Activated CD4-positive, alpha-beta T cell treated with anti-CD3 and anti-CD28 coated beads, Interleukin-2, amount 10 ng/mL, durations not matched to agents 24 days and 14 days (primary cell): ENCODE measurements around the gene AMBRA1. TPM values are rescaled to one million over a fixed set of nuclear protein-coding genes. Genes with fewer than 3 reads are reported as not detected.

Experiments
- DNase-seq: peaks from one replicate; pipeline ENCODE4 v3.0.0; 2022
- H3K27ac Mint-ChIP-seq: one replicate; pipeline ENCODE4 v1.8.0; 2022; ENCODE audit warnings: mild to moderate bottlenecking, mixed read lengths
- H3K27me3 Mint-ChIP-seq: one replicate; pipeline ENCODE4 v1.8.0; 2022; ENCODE audit warnings: mixed read lengths
- H3K36me3 Mint-ChIP-seq: one replicate; pipeline ENCODE4 v1.8.0; 2022; ENCODE audit warnings: low read depth, mild to moderate bottlenecking, mixed read lengths
- H3K4me1 Mint-ChIP-seq: one replicate; pipeline ENCODE4 v1.8.0; 2021; ENCODE audit warnings: mixed read lengths
- H3K4me3 Mint-ChIP-seq: one replicate; pipeline ENCODE4 v1.8.0; 2022; ENCODE audit warnings: mild to moderate bottlenecking, moderate library complexity, mixed read lengths
- H3K9me3 Mint-ChIP-seq: one replicate; pipeline ENCODE4 v1.8.0; 2021; ENCODE audit warnings: mixed read lengths
- intact Hi-C: fragments of 100-400 bp; cut with micrococcal nuclease; formaldehyde crosslinking; loops from one replicate; pipeline ENCODE4 v1.15.1; 2023
- total RNA-seq: library from RNA; stranded (reverse); gene quantifications from 2 replicates; pipeline ENCODE4 v1.2.3, GENCODE V29; 2022

The AMBRA1 gene
- total RNA-seq, 1 donor from 2014 or later: 27.7 TPM

DNA sequence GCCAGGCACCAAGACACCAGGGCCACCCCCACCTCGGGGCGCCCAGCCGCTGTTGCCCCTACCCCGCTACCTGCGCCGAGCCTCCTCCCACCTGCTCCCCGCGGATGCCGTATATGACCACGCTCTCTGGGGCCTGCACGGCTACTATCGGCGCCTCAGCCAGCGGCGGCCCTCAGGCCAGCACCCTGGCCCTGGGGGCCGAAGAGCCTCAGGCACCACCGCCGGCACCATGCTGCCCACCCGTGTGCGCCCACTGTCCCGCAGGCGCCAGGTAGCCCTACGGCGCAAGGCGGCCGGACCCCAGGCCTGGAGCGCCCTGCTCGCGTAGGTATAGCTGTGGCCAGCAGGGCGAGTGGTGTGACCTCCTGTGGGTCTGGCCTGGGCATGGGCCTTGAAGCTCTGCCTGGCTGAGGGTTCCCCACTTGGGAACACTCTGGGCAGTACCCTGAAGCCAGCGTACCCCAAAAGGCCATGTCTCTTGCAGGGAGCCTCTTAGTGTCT lies 227.1 kb downstream of the AMBRA1 start:
- Mint-ChIP-seq H3K4me3 (no peak overlapping the region), H3K27ac (no peak overlapping the region), H3K36me3 (peaks cover 27% of the 10 kb centered on the region), H3K9me3 (no peaks in the 10 kb centered on the region), H3K4me1 (peaks cover 20% of the 10 kb centered on the region), H3K27me3 (no peaks in the 10 kb centered on the region)
- intact Hi-C loops: loop anchor here (1.0 to 5.0 kb wide), 2 partner anchors 14 to 129 kb away; no protein-coding TSS in a partner anchor
- DNase-seq: no peak

DNA sequence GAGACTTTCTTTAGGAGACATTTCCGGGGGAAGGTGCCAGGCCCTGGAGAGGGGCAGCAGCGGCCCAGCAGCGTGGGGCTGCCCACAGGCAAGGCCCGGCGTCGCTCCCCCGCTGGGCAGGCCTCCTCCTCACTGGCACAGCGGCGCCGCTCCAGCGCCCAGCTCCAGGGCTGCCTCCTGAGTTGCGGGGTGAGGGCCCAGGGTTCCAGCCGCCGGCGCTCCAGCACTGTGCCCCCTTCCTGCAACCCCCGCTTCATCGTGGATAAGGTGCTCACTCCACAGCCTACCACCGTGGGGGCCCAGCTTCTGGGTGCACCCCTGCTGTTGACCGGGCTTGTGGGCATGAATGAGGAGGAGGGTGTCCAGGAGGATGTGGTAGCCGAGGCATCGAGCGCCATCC lies 227.6 kb downstream of the AMBRA1 start:
- no peak overlapping the region for H3K27ac Mint-ChIP-seq
- H3K27me3 Mint-ChIP-seq: no peaks in the 10 kb centered on the region
- no peaks in the 10 kb centered on the region for H3K9me3 Mint-ChIP-seq
- peaks cover 25% of the 10 kb centered on the region for H3K36me3 Mint-ChIP-seq
- H3K4me3 Mint-ChIP-seq: no peak overlapping the region
- peaks cover 22% of the 10 kb centered on the region for H3K4me1 Mint-ChIP-seq
- no peak for DNase-seq
- intact Hi-C loops: loop anchor here (5.0 kb wide), 1 partner anchor 129 kb away; no protein-coding TSS in a partner anchor

DNA sequence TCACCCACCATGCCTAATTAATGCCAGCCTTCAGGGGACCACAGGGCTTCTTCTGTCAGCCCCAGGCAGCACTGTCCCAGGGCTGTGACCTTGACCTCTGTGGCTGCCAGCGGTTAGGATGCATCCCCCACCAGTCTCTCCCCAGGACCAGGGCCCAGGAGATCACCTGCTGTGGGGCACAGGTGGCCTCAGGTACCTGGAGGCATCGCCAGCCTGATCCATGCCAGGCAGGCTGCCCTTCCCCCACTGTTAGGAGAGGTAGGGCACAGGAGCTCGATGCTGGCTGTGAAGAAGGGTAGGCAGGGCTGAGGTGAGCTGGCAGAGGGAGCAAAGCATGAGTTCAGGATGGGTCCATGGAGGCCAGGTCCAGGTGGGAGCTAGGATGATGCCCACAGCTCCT lies 229.0 kb downstream of the AMBRA1 start:
- Mint-ChIP-seq H3K4me3 (no peak overlapping the region), H3K27me3 (no peaks in the 10 kb centered on the region), H3K9me3 (no peaks in the 10 kb centered on the region), H3K4me1 (peaks cover 30% of the 10 kb centered on the region), H3K36me3 (peaks cover 18% of the 10 kb centered on the region), H3K27ac (peak overlapping the region; percentile 4)
- no peak for DNase-seq
- intact Hi-C loops: loop anchor here (5.0 kb wide), 1 partner anchor 127 kb away; no protein-coding TSS in a partner anchor

DNA sequence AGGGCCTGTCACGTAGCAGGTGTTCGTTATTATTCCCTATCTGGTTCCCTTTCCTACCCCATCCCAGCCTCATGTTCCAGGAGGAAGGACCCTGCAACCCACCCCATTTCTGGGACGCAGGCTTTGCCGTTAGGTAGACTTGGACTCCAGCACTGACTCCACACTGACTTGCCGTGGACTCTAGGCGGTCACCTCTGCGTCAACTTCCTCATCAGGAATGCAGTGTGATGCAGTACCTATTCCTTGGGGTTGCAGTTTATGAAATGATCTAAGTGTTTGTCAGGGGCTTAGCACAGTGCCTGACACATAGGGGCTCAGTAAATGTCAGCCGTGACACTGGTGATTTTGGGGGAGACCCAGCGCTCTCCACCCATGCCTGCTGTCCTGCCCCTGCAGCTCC lies 229.8 kb downstream of the AMBRA1 start:
- no peak for DNase-seq
- intact Hi-C loops: no loop called here
- peaks cover 12% of the 10 kb centered on the region for H3K36me3 Mint-ChIP-seq
- no peaks in the 10 kb centered on the region for H3K27me3 Mint-ChIP-seq
- H3K4me3 Mint-ChIP-seq: no peak overlapping the region
- peaks cover 29% of the 10 kb centered on the region for H3K4me1 Mint-ChIP-seq
- no peaks in the 10 kb centered on the region for H3K9me3 Mint-ChIP-seq
- H3K27ac Mint-ChIP-seq: no peak overlapping the region

DNA sequence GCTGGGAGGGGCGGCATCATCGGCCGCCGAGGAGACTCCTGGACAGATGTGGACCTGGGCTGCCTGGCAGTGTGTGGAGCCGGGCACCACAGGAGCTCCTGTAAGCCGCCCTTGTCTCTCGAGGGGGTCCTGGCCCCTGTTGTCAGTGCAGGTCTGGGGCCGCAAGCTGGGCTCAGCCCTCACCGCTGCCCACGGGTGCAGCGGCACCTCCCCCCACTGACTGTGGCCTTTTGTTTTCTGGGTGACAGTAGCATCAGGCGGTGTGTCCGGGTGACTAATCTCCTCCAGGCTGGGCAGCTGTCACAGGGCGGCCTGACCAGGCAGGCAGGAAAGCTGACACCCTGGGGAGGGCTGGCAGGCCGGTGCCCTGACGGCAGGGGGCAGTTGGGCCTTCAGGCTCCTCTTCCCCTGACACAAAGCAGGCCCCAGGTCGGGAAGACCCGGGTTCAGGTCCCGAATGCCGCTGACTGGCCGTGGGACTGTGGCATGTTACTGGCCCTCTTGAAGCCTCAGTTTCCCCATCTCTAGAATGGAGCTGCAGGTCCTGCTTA lies 230.3 kb downstream of the AMBRA1 start:
- H3K36me3 Mint-ChIP-seq: peaks cover 8% of the 10 kb centered on the region

DNA sequence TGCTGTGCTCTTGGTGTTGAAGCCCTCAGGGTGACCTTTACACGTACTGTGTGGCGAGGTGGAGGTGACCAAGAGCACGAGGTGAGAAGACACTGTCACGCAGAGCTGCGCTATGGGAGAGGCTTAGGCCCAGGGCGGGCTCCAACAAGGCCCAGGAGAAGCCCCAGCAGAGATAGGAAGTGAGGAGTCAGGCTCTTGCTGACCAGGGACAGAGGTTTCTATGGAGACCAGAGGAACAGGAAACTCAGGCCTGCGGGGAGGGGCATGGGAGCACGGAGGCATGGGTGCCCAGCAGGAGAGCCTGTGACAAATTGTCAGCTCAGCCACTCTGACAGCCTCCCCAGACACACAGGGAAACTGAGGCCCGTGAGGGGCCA lies 230.8 kb downstream of the AMBRA1 start:
- DNase-seq: no peak
- intact Hi-C loops: no loop called here

More for the DNA sequence above, 230.3 kb downstream of the AMBRA1 start:
- intact Hi-C loops: no loop called here
- no peak for DNase-seq
- no peaks in the 10 kb centered on the region for H3K9me3 Mint-ChIP-seq
- no peak overlapping the region for H3K27ac Mint-ChIP-seq
- H3K4me1 Mint-ChIP-seq: peaks cover 29% of the 10 kb centered on the region
- no peaks in the 10 kb centered on the region for H3K27me3 Mint-ChIP-seq
- H3K4me3 Mint-ChIP-seq: no peak overlapping the region

DNA sequence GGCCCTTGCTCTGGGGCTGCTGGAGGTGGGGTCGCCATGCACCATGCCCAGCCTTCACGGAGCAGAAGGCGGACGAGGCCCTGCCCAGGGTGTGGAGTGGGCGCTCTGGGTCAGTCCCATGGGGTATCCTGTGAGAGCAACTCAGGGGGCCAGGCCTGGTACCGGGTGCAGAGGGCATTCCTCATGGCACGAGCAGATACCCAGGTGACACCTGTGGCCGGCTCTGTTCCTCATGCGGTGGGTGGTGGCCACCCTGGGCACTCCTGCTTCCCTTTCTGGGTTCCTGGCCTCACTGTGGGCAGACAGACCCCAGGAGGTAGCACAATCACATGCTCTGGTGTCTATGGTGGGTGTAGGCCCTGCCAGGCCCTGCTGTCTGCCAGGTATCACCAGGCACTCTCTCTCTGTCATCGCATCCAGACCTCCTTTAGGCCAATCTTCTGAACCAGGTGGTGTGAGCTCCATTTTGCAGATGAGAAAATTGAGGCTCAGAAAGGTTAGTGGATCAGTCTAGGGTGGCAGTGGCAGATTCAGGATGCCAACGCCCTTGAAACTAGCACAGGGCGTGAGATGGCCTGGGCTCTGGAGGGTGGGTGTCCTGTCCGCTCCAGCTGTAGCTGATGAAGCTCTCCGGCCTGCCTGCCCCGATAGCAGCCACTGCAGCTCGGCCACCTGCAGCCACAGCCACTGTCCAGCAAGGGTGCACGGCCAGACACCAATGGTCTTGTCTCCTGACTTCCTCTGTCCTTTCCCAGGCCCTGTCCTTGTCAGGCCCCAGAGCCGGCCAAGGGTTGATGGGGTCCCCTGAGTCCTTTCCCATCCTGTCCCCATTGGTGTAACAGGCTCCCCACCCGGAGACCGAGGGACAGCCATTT lies 231.4 kb downstream of the AMBRA1 start:
- H3K4me3 Mint-ChIP-seq: peak overlapping the region; percentile 88
- peaks cover 27% of the 10 kb centered on the region for H3K4me1 Mint-ChIP-seq
- peak overlapping the region; percentile 41 for H3K27ac Mint-ChIP-seq
- no peak for DNase-seq
- H3K27me3 Mint-ChIP-seq: no peaks in the 10 kb centered on the region
- H3K36me3 Mint-ChIP-seq: peaks cover 6% of the 10 kb centered on the region
- no peaks in the 10 kb centered on the region for H3K9me3 Mint-ChIP-seq
- intact Hi-C loops: no loop called here

More for the DNA sequence above, 230.8 kb downstream of the AMBRA1 start:
- Mint-ChIP-seq H3K4me1 (peaks cover 29% of the 10 kb centered on the region), H3K27me3 (no peaks in the 10 kb centered on the region), H3K36me3 (peaks cover 6% of the 10 kb centered on the region), H3K4me3 (peak overlapping the region; percentile 88), H3K9me3 (no peaks in the 10 kb centered on the region), H3K27ac (no peak overlapping the region)

- peak; percentile 89 for DNase-seq
- intact Hi-C loops: loop anchor here (1.0 to 2.0 kb wide), 3 partner anchors 9 to 19 kb away; partner anchors contain the start of genes DGKZ and MDK
- Mint-ChIP-seq H3K4me1 (peaks cover 27% of the 10 kb centered on the region), H3K27ac (peak overlapping the region; percentile 80), H3K36me3 (peaks cover 4% of the 10 kb centered on the region), H3K27me3 (no peaks in the 10 kb centered on the region), H3K4me3 (peak overlapping the region; percentile 88), H3K9me3 (no peaks in the 10 kb centered on the region)
Observed at GRCh38 chr11:46361283-46362155, 232.3 kb downstream of the AMBRA1 start.

DNA sequence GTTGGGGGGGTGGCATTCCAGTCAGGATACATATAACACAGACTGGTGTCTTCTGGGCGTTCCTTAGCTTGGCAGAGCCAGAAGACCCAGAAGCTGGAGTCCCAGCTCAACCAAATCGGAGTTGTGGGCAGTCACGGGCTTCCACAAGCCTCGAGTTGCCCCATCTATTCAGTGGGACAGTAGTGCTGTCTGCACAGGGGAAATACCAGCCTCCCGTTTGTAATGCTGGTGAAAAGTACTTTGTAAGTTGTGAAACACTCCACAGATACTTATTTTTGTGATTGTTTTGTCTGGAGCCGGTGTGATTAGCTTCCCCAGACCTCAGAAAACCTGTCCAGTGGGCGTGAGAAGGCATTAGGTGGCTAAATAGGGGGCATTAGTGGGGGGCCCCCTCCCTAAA lies 232.9 kb downstream of the AMBRA1 start:
- Mint-ChIP-seq H3K27ac (peak overlapping the region; percentile 80), H3K27me3 (no peaks in the 10 kb centered on the region), H3K4me3 (peak overlapping the region; percentile 88), H3K4me1 (peaks cover 27% of the 10 kb centered on the region), H3K9me3 (no peaks in the 10 kb centered on the region), H3K36me3 (peaks cover 4% of the 10 kb centered on the region)
- DNase-seq: no peak
- intact Hi-C loops: loop anchor here (1.0 to 2.0 kb wide), 3 partner anchors 9 to 20 kb away; partner anchors contain the start of genes DGKZ and MDK

GRCh38 chr11:46359953-46360352 lies 233.9 kb downstream of the AMBRA1 start:
- DNase-seq: no peak
- no peak overlapping the region for H3K27ac Mint-ChIP-seq
- H3K9me3 Mint-ChIP-seq: no peaks in the 10 kb centered on the region
- H3K4me1 Mint-ChIP-seq: peaks cover 24% of the 10 kb centered on the region
- peaks cover 4% of the 10 kb centered on the region for H3K36me3 Mint-ChIP-seq
- H3K4me3 Mint-ChIP-seq: no peak overlapping the region
- H3K27me3 Mint-ChIP-seq: no peaks in the 10 kb centered on the region
- intact Hi-C loops: loop anchor here (2.0 kb wide), 1 partner anchor 21 kb away; the partner anchor contains the start of gene MDK

GRCh38 chr11:46357483-46357936 lies 236.3 kb downstream of the AMBRA1 start:
- H3K27ac Mint-ChIP-seq: no peak overlapping the region
- H3K4me3 Mint-ChIP-seq: no peak overlapping the region
- H3K36me3 Mint-ChIP-seq: peaks cover 4% of the 10 kb centered on the region
- no peaks in the 10 kb centered on the region for H3K9me3 Mint-ChIP-seq
- no peak for DNase-seq
- H3K4me1 Mint-ChIP-seq: peaks cover 40% of the 10 kb centered on the region
- intact Hi-C loops: no loop called here
- H3K27me3 Mint-ChIP-seq: no peaks in the 10 kb centered on the region

DNA sequence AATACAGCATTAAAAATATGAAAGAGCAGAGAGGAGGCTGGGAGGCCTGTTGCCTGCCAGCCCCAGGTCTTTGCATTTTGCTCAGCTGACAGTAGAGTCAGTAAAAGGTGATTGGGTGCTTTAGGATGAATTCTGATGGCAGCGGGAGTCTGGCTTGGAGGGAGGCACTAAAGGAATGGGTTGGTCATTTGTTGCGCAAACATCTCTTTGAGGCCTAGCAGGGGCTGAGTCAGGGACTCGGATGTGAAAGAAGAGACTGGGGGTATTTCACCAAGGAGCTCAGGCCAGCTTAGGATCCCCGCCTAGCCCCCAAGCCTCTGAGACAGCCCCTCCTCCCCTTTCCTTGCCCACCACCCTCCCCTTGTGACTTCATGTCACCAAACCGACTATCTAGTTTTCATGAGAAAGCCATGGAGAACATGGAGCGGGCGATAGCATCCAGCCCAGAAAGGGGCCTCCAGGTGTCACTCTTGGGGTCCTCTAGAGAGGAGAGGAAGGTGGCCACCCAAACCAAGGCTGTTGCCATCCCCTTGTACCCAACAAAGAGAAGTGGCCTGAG lies 236.8 kb downstream of the AMBRA1 start:
- H3K4me1 Mint-ChIP-seq: peaks cover 39% of the 10 kb centered on the region
- H3K4me3 Mint-ChIP-seq: no peak overlapping the region

DNA sequence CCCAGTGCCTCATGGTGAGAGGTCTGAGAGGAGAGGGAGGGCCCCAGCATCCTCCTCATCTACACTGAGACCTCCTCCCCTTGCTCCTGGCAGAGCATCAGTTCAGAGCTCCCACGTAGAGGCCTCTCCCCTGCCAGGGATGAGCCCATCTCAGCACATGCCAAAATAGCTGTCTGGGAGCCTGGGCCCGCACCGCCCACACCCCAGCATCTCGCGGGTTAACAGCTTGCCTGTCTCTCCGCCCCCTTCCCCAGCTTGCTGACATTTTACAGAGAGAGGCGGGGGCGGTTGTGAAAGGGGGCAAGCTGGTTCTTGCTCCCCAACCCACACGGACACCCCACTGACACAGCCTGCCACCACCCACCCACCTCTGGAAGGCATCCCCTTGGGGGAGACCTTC lies 240.1 kb downstream of the AMBRA1 start:
- Mint-ChIP-seq H3K4me1 (peaks cover 53% of the 10 kb centered on the region), H3K27ac (peak overlapping the region; percentile 59), H3K9me3 (no peaks in the 10 kb centered on the region), H3K4me3 (peak overlapping the region; percentile 86), H3K36me3 (peaks cover 8% of the 10 kb centered on the region), H3K27me3 (no peaks in the 10 kb centered on the region)
- peak; percentile 73 for DNase-seq
- intact Hi-C loops: no loop called here

More for the DNA sequence above, 236.8 kb downstream of the AMBRA1 start:
- Mint-ChIP-seq H3K27ac (no peak overlapping the region), H3K27me3 (no peaks in the 10 kb centered on the region), H3K36me3 (peaks cover 4% of the 10 kb centered on the region), H3K9me3 (no peaks in the 10 kb centered on the region)
- DNase-seq: no peak
- intact Hi-C loops: no loop called here
